HG03066 (cell line): ENCODE measurements around the gene RABEP2.
"Not testable (repeated sequence)": the region's sequence is repeated elsewhere in the genome, so short reads cannot be mapped to it uniquely, and the experiment has no call there.

ENCODE experiments used
- ATAC-seq: cut with Tn5 transposase; IDR thresholded peaks from one replicate; pipeline ENCODE4 v1.9.1; 2021; ENCODE audit warnings: low read depth; ENCODE audit not compliant: unreplicated experiment

The RABEP2 gene

GRCh38 chr16:28905229-28905754 lies 19.7 kb downstream of the RABEP2 start:
- ATAC-seq = no peak

GRCh38 chr16:28904828-28905227 lies 20.2 kb downstream of the RABEP2 start:
- no peak for ATAC-seq

- no peak for ATAC-seq
Observed at GRCh38 chr16:28904363-28904762, 20.7 kb downstream of the RABEP2 start.

GRCh38 chr16:28903344-28904042 lies 21.5 kb downstream of the RABEP2 start:
- no peak for ATAC-seq

GRCh38 chr16:28902909-28903308 lies 22.1 kb downstream of the RABEP2 start:
- ATAC-seq = no peak

- no peak for ATAC-seq
Observed at GRCh38 chr16:28901862-28902261, 23.2 kb downstream of the RABEP2 start.

GRCh38 chr16:28900601-28901000 lies 24.4 kb downstream of the RABEP2 start:
- ATAC-seq = no peak

- no peak for ATAC-seq
Observed at GRCh38 chr16:28899882-28900590, 25.0 kb downstream of the RABEP2 start.

GRCh38 chr16:28898942-28899341 lies 26.1 kb downstream of the RABEP2 start:
- no peak for ATAC-seq

GRCh38 chr16:28898266-28898665 lies 26.8 kb downstream of the RABEP2 start:
- ATAC-seq = no peak

GRCh38 chr16:28897826-28898225 lies 27.2 kb downstream of the RABEP2 start:
- no peak for ATAC-seq

GRCh38 chr16:28895609-28896008 lies 29.4 kb downstream of the RABEP2 start:
- ATAC-seq = no peak

- ATAC-seq = no peak
Observed at GRCh38 chr16:28893291-28893690, 31.7 kb downstream of the RABEP2 start.

GRCh38 chr16:28891964-28892890 lies 32.8 kb downstream of the RABEP2 start:
- no peak for ATAC-seq

- ATAC-seq = not testable (repeated sequence)
Observed at GRCh38 chr16:28890355-28890754, 34.7 kb downstream of the RABEP2 start.

- no peak for ATAC-seq
Observed at GRCh38 chr16:28886945-28887344, 38.1 kb downstream of the RABEP2 start.

GRCh38 chr16:28884045-28884444 lies 41.0 kb downstream of the RABEP2 start:
- no peak for ATAC-seq

GRCh38 chr16:28883221-28883996 lies 41.6 kb downstream of the RABEP2 start:
- ATAC-seq = no peak

- ATAC-seq = no peak
Observed at GRCh38 chr16:28882551-28883160, 42.4 kb downstream of the RABEP2 start.

- ATAC-seq = not testable (repeated sequence)
Observed at GRCh38 chr16:28881565-28881964, 43.5 kb downstream of the RABEP2 start.
